ENCODE data around the gene APRT. TPM values are rescaled to one million over a fixed set of nuclear protein-coding genes. Genes with fewer than 3 reads are reported as not detected.

Gene APRT
- total and polyA plus RNA-seq, 9 of the 15 experiments (the other 6 are each of a cell fraction or from before 2014, with no cell fraction given): 41.7 to 409 (median 146) TPM

GRCh38 chr16:88835383-88835782 is 23.7 kb upstream of the APRT start (continued):
- TF ChIP-seq ZBTB11 (CRISPR knock-in tag; IDR thresholded peaks at IDR 0.05): no peak
- TF ChIP-seq RBM15 (IDR thresholded peaks at IDR 0.05; ENCODE audit: insufficient read depth, low read length): no peak

GRCh38 chr16:88834670-88835069 is 22.9 kb upstream of the APRT start:
- Histone ChIP-seq H3K79me2 (ENCODE audit: control insufficient read depth, insufficient read depth, low read length) (no peaks in the 10 kb centered on the region), H3K9me3 (replicated peaks; ENCODE audit: control insufficient read depth, insufficient read depth, low read depth, low read length) (no peaks in the 10 kb centered on the region), H3K4me1 (replicated peaks in 1 of 2; ENCODE audit: control insufficient read depth in 2 of 2, insufficient read depth in 2 of 2, low read length in 2 of 2) (peaks cover 0 to 34% of the 10 kb centered on the region in 2 experiments; a peak in 2 of 5 replicates), H3K27ac (ENCODE audit: extremely low read depth, low read depth, low read length) (no peak overlapping the region), H3K4me2 (ENCODE audit: insufficient read depth, low read length) (no peak overlapping the region), H3K9me1 (ENCODE audit: control insufficient read depth, insufficient read depth, low read length) (no peaks in the 10 kb centered on the region), H3K36me3 (ENCODE audit: control insufficient read depth, insufficient read depth, low read length) (no peaks in the 10 kb centered on the region; the same call in 2 of the 3 replicates), H2AFZ (ENCODE audit: low read depth, low read length) (no peak overlapping the region), H3K9ac (ENCODE audit: insufficient read depth in 1 of 2, low read depth in 2 of 2, low read length in 2 of 2) (no peak overlapping the region), H3K4me3 (no peak overlapping the region), H3K27me3 (ENCODE audit: control insufficient read depth in 2 of 2, insufficient read depth in 2 of 2, low read length in 2 of 2) (no peaks in the 10 kb centered on the region), H4K20me1 (replicated peaks; ENCODE audit: control insufficient read depth, insufficient read depth, low read length) (no peaks in the 10 kb centered on the region)
- in situ Hi-C loops (cut with MboI) (no loop called here), intact Hi-C loops (cut with micrococcal nuclease) (no loop called here)
- ATAC-seq (no peak), FAIRE-seq (no peak), DNase-seq (ENCODE audit: extremely low read depth in 1 of 4, low spot score in 3 of 4) (no peak)
- WGBS (ENCODE audit: insufficient coverage, low coverage, missing lambda C conversion rate): 86% methylated on average over 8 of the region's 13 CpGs
- POLR2A ChIA-PET: no interaction called here
- no TSS peak for BruUV-seq (replicated peaks)
- no peak for TF ChIP-seq TCF15 (CRISPR knock-in tag; IDR thresholded peaks at IDR 0.05)
- TF ChIP-seq ATF3 (IDR thresholded peaks at IDR 0.05): no peak
- no peak for TF ChIP-seq ATF3 (CRISPR knock-in tag; conservative IDR thresholded peaks at IDR 0.05)
- CTCF ChIA-PET (ENCODE audit: low intra/inter-chr PET ratio): no interaction called here
